PFSK-1 (cell line): ENCODE results near the gene FGFR2.

Experiments used
- POLR2AphosphoS5 ChIP-seq: IDR thresholded peaks from 2 replicates; pipeline ENCODE4 v1.6.1; 2012; ENCODE audit warnings: low read depth, mild to moderate bottlenecking, control low read depth, low read length, moderate library complexity
- SIN3A ChIP-seq: IDR thresholded peaks from 2 replicates; pipeline ENCODE4 v1.6.1; 2012; ENCODE audit warnings: mild to moderate bottlenecking, low read length, moderate library complexity, borderline replicate concordance; ENCODE audit not compliant: insufficient read depth
- TAF1 ChIP-seq: IDR thresholded peaks from 2 replicates; pipeline ENCODE4 v1.6.1; 2012; ENCODE audit warnings: low read length, control low read depth, borderline replicate concordance; ENCODE audit not compliant: insufficient read depth

- TF ChIP-seq SIN3A (no peak), POLR2AphosphoS5 (no peak), TAF1 (no peak)
Measured at GRCh38 chr10:121568275-121568674, 30.0 kb downstream of the FGFR2 start.
